Thyroid gland (tissue), 4 donors: ENCODE data around the gene SPOCK1. TPM values are rescaled to one million over a fixed set of nuclear protein-coding genes. Genes with fewer than 3 reads are reported as not detected.

Experiments used
- DNase-seq, 2 donors: peaks; one replicate each; pipeline ENCODE4 v3.0.0-alpha.2; 2019
- H3K27ac ChIP-seq, 3 donors: fragments of 200-600 bp; sonication (generic); 1 replicate in 2 of 3; 2 replicates in 1 of 3; pipeline ENCODE4 v1.5.1; 2016 to 2019; ENCODE audit warnings: mild to moderate bottlenecking in 1 of 3, moderate library complexity in 1 of 3
- H3K27me3 ChIP-seq: fragments of 200-600 bp; sonication (generic); one replicate; pipeline ENCODE4 v1.5.1; 2019
- H3K36me3 ChIP-seq, 2 donors: fragments of 200-600 bp; sonication (generic); one replicate each; pipeline ENCODE4 v1.5.1; 2016 to 2019
- H3K4me1 ChIP-seq, 2 donors: fragments of 200-600 bp; sonication (generic); one replicate each; pipeline ENCODE4 v1.5.1; 2017 to 2019
- H3K4me3 ChIP-seq, 3 donors: fragments of 200-600 bp; sonication (generic); replicated peaks in 1 of 3; 1 replicate in 2 of 3; 2 replicates in 1 of 3; pipeline ENCODE4 v1.5.1; 2016; ENCODE audit warnings: mild to moderate bottlenecking in 1 of 3
- H3K9me3 ChIP-seq: fragments of 200-600 bp; sonication (generic); one replicate; pipeline ENCODE4 v1.5.1; 2017
- POLR2A ChIP-seq, 2 donors: fragments of 450-650 bp; IDR thresholded peaks; one replicate each; pipeline ENCODE4 v1.6.1; 2017; ENCODE audit warnings: antibody characterized with exemption in 2 of 2, mild to moderate bottlenecking in 2 of 2, moderate library complexity in 1 of 2
- WGBS, 2 donors: methylation state at CpG; one replicate each; pipeline ENCODE4 v1.1.5; 2017; 5-methylcytosine and 5-hydroxymethylcytosine counted together
- intact Hi-C: fragments of 100-400 bp; cut with DNase I; formaldehyde crosslinking; loops from one replicate; pipeline ENCODE4 v1.15.1; 2023
- total RNA-seq, 4 donors: library from RNA; depleted of rRNA; stranded (reverse); fragments of >200 nt; gene quantifications; one replicate each; pipeline ENCODE4 v1.2.3, GENCODE V29; 2016
- TF ChIP-seq, protein P1 (sequence below), 6 experiments: fragments of 200-600 bp in 3 of 6; fragments of 450-650 bp in 3 of 6; sonication (generic) in 3 of 6; IDR thresholded peaks; one replicate each; pipeline ENCODE4 v1.5.1; 2016 to 2019; ENCODE audit warnings: antibody characterized with exemption in 6 of 6, mild to moderate bottlenecking in 2 of 6, inconsistent platforms in 1 of 6, moderate library complexity in 1 of 6

Gene SPOCK1
- total RNA-seq, 4 donors from 2014 or later, result 15.8 to 34.1 (median 27.5) TPM

DNA sequence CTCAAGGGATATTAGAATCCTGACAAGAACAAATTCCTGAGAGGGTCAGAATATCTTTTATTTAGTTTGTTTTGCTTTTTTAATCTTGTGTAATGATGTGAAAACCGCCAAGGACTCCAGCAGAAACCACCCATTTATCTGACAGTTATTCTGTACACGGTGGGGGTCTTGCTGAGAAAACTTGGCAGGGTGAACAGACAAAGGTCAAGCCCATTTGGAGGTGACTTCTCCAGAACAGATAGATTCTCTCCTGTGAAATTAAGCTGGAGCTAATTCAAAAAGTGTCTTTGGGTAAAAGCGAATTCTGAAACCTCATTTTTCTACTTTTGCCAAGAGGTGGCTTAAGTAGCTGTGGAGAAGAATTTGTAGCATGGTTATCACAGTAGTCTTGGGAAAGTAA, 484.4 kb downstream of the SPOCK1 start:
- Histone ChIP-seq H3K4me1 (no peaks in the 10 kb centered on the region), H3K9me3 (no peaks in the 10 kb centered on the region), H3K27me3 (no peaks in the 10 kb centered on the region), H3K4me3 (no peak overlapping the region), H3K27ac (no peak overlapping the region), H3K36me3 (no peaks in the 10 kb centered on the region)
- DNase-seq, result no peak
- no peak for TF ChIP-seq POLR2A (IDR thresholded peaks at IDR 0.05)
- TF ChIP-seq, protein P1, sequence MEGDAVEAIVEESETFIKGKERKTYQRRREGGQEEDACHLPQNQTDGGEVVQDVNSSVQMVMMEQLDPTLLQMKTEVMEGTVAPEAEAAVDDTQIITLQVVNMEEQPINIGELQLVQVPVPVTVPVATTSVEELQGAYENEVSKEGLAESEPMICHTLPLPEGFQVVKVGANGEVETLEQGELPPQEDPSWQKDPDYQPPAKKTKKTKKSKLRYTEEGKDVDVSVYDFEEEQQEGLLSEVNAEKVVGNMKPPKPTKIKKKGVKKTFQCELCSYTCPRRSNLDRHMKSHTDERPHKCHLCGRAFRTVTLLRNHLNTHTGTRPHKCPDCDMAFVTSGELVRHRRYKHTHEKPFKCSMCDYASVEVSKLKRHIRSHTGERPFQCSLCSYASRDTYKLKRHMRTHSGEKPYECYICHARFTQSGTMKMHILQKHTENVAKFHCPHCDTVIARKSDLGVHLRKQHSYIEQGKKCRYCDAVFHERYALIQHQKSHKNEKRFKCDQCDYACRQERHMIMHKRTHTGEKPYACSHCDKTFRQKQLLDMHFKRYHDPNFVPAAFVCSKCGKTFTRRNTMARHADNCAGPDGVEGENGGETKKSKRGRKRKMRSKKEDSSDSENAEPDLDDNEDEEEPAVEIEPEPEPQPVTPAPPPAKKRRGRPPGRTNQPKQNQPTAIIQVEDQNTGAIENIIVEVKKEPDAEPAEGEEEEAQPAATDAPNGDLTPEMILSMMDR (IDR thresholded peaks at IDR 0.05), result no peak
- intact Hi-C loops, result no loop called here
- 68 to 70% methylated on average over 3 of the region's 3 CpGs for WGBS, 2 donors

DNA sequence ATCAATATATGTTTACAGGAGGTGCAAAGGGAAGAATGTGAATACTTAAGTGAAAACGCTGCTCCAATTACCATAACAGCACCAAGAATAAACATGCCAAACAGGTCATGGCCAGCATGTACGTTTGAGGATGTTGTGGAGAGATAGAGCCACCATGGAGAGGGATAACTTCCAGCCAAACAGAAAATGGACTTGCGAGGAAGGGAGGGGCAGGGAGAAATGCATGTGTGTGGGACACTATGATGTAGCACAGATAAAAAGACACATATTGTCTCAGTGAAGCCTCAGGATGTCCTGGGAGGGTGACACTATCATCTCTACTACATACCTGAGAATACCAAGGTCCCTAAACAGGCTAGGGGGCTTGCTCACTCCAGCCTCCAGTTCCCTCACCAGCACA, 488.9 kb downstream of the SPOCK1 start:
- no peaks in the 10 kb centered on the region for H3K4me1 ChIP-seq
- no peak overlapping the region for H3K4me3 ChIP-seq
- no peaks in the 10 kb centered on the region for H3K9me3 ChIP-seq
- intact Hi-C loops, result no loop called here
- H3K27ac ChIP-seq, result no peak overlapping the region
- no peaks in the 10 kb centered on the region for H3K36me3 ChIP-seq
- H3K27me3 ChIP-seq, result no peaks in the 10 kb centered on the region
- TF ChIP-seq, protein P1 (IDR thresholded peaks at IDR 0.05), result no peak
- no peak for TF ChIP-seq POLR2A (IDR thresholded peaks at IDR 0.05)
- DNase-seq, result no peak
- 50 to 52% methylated on average over 3 of the region's 3 CpGs for WGBS, 2 donors

DNA sequence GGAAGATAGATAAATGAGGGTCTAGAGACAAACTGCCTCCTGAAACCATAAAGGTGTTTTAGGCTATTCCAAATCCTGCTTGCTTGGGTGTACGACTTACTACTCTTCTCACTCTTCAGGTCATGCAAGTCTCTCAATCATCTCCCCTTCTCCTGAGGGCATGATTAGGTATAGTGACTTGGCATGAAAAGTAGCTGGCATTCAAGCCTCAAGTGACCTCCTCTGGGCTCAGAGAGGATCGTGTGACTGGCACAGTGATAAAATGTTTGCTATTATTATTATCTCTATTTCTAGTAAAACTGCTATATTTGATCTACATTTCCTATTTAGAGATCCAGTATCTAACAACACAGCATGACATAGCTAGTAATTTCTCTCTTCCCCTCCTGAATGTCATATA, 494.8 kb downstream of the SPOCK1 start:
- 81 to 82% methylated on average over 2 of the region's 2 CpGs for WGBS, 2 donors
- no peak overlapping the region for H3K4me3 ChIP-seq
- TF ChIP-seq, protein P1 (IDR thresholded peaks at IDR 0.05), result no peak
- TF ChIP-seq POLR2A (IDR thresholded peaks at IDR 0.05), result no peak
- H3K27ac ChIP-seq, result no peak overlapping the region
- no peaks in the 10 kb centered on the region for H3K27me3 ChIP-seq
- DNase-seq, result no peak
- H3K9me3 ChIP-seq, result no peaks in the 10 kb centered on the region
- no peaks in the 10 kb centered on the region for H3K4me1 ChIP-seq
- intact Hi-C loops, result no loop called here
- H3K36me3 ChIP-seq, result no peaks in the 10 kb centered on the region

GRCh38 chr5:137001026-137001569, 498.0 kb downstream of the SPOCK1 start:
- Histone ChIP-seq H3K27me3 (no peaks in the 10 kb centered on the region), H3K27ac (no peak overlapping the region), H3K4me1 (no peaks in the 10 kb centered on the region), H3K4me3 (no peak overlapping the region), H3K36me3 (no peaks in the 10 kb centered on the region), H3K9me3 (no peaks in the 10 kb centered on the region)
- DNase-seq, result no peak
- WGBS, 2 donors, result 89 to 91% methylated on average over 7 of the region's 7 CpGs
- TF ChIP-seq, protein P1 (IDR thresholded peaks at IDR 0.05), result no peak
- TF ChIP-seq POLR2A (IDR thresholded peaks at IDR 0.05), result no peak
- intact Hi-C loops, result no loop called here

GRCh38 chr5:136999787-137000186, 499.3 kb downstream of the SPOCK1 start:
- H3K27me3 ChIP-seq, result no peaks in the 10 kb centered on the region
- TF ChIP-seq POLR2A (IDR thresholded peaks at IDR 0.05), result no peak
- TF ChIP-seq, protein P1 (IDR thresholded peaks at IDR 0.05), result no peak
- no peaks in the 10 kb centered on the region for H3K4me1 ChIP-seq
- no peak for DNase-seq
- H3K4me3 ChIP-seq, result no peak overlapping the region
- intact Hi-C loops, result no loop called here
- no peak overlapping the region for H3K27ac ChIP-seq
- H3K9me3 ChIP-seq, result no peaks in the 10 kb centered on the region
- no peaks in the 10 kb centered on the region for H3K36me3 ChIP-seq
- 87 to 89% methylated on average over 5 of the region's 5 CpGs for WGBS, 2 donors
